GM18951 (cell line): ENCODE results near the gene TCF4.

Experiments
- POLR2A ChIP-seq: IDR thresholded peaks from 4 replicates; pipeline ENCODE4 v1.6.1; 2011; ENCODE audit warnings: mild to moderate bottlenecking; ENCODE audit not compliant: insufficient read length, insufficient read depth; ENCODE audit errors: extremely low read depth
- in situ Hi-C: fragments of 300-500 bp; cut with MboI; formaldehyde crosslinking; loops from one replicate; pipeline ENCODE4 v1.12.0; 2022; ENCODE audit warnings: low sequenced_read_pairs, mixed read lengths, inconsistent platforms; ENCODE audit not compliant: unreplicated experiment

TCF4 gene

DNA sequence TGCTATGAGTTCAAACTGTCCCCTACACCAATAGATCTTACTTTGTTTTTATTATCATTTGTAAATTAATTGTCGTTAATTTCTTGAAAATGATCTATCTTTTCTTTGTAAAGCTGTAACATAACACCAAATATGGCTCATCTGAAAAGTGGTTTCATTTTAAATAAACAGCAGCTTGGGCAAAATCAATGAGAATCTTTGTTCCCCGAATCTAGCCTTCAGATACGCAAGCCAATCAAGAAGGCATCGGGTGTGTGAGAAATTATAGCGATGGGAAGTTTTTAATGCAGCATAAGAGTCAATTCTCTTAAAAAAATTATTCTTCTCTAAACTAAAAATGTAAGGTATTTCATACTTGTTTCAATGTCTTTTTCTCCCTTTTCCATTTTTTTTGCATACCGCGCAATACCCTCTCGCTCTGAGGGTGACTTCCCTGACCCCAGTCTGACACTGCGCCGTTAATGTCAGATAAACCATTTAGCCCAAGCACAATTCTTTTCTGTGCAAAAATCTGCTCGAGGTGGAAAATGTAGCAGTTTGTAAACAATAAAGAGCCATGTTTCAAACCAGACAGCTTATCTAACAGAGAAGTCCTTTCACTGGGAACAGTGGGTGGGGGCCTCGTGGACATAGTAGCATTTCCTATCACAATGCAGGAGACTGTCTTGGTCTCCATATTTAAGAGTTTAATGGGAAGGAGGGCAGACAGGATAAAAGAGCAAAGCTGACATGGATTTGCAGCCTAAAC is 129.4 kb downstream of the TCF4 start:
- no peak for TF ChIP-seq POLR2A
- in situ Hi-C loops: no loop called here

DNA sequence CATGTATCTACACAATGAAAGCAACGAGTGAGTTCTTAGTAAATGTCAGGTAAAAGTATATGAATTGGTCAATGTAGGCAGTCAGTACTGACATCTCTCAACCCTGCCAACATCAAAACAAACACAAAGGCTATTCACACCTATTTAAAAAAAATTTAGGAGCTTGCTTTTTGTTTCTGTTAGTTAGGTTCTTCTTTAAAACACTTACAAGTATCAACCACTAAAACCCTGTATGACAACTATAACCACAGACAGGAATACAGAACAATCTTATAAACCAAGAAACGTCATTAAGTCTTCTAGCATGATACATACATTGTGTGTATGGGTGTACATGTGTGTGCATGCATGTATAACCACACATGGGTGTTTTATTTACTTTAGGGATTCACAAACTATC is 131.0 kb downstream of the TCF4 start:
- in situ Hi-C loops: no loop called here
- no peak for TF ChIP-seq POLR2A

DNA sequence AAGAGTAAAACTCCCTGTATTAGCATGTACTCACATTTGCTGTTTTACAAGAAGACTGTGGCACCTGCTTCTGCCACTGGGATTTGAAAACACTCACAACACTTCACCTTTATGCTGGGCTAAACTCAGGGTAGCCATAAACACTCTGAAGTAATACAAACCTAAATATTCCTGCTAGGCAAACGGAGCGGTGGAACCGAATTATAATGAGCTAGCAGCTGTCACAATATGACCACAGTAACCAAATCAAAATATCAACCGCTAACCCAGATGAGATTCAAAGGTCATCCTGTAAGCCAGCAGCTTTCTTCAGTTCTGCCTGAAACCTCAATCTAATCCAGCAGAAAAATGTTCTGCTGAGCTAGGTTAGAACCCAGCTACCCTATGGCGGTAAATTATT is 132.1 kb downstream of the TCF4 start:
- in situ Hi-C loops: no loop called here
- TF ChIP-seq POLR2A: no peak

DNA sequence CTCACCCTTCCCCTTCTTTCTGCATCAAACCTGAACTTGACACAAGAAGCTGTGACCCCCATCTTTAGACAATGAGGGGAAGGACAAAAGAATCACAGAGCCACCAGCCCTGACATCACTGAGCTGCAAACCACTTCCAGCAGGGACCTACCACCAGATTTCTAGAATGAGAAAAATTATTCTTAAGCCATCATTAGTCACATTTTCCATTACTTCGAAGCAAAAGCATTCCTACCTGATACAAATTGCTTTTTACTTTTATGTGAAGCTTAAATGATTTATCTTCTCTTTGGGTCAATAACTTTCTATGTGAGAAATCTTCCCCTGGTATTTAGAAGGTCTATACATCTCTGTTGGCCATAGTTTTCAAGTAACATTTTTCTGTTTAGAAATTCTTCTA is 134.8 kb downstream of the TCF4 start:
- no peak for TF ChIP-seq POLR2A
- in situ Hi-C loops: no loop called here

DNA sequence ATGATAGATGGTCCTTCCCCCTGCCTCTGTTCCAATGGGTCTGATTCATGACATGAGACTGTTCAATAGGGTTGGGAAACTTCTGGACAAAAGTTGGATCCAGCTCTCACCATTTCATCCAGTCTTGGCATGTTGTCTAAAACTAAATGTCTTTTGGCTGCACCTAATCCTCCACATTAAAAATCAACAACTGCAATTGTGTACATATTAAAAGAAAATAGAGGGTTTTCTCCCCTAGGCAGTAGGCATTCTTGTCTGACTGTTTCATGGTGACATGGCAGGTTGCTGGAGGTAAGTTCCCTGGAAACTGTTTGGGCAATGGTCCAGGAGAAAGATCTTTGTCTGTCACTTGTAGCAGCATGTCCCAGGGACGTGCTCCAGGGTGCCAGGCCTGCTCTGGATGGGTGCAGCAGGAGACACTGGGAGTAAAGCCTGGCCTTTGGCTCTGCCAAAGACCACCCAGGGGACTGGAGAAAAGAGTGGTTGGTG is 135.8 kb downstream of the TCF4 start:
- in situ Hi-C loops: no loop called here
- no peak for TF ChIP-seq POLR2A

DNA sequence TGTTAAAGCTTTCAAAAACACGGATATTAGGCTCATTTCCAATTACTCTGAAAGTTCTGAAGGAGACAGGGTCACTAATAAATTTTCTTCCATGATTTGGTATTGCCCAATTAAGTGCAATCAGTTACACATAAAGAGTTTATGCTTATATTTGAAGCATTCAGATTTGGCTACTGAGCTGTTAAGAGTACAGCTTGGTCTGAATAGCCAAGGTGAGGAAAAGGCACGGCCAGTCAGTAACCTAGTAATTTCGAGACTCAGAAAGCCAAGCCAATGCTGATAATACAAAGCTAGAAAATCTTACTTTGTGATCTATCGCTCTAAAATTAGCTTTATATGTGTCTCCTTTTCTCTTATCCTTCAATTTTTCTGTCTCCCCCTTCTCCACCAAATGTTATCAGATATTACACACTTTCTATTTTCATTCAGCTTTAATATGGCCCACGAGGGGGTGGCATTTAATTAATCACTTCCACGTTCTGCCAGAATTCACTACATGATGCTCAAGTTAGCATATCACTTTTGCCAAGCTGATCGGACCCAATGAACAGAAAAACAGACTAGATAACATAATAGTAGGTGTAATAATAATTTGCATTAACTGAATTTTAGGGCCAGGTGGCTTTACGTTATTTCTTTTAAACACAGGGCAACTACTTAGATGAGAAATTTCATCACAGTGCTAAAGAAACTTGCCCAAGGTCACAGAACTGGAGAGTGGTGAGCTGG is 138.4 kb downstream of the TCF4 start:
- in situ Hi-C loops: no loop called here
- no peak for TF ChIP-seq POLR2A

DNA sequence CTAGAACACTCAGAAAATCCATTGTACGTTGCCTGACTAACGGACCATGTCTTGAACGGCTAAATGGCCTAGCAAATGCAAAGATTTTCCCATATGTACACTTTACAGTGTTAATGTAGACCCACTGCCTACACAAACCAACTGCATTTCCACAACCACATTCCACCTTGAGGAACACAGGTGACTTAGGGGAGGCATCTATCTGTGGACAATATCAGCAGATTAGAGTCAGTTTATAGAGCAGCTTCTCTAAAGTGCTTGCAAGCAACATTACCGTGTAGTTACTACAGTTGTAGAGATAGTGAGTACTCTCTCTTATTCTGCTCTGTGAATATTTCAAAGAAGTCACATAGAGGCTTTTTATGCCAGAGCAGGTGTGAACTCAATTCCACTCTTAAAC is 139.6 kb downstream of the TCF4 start:
- TF ChIP-seq POLR2A: no peak
- in situ Hi-C loops: no loop called here

DNA sequence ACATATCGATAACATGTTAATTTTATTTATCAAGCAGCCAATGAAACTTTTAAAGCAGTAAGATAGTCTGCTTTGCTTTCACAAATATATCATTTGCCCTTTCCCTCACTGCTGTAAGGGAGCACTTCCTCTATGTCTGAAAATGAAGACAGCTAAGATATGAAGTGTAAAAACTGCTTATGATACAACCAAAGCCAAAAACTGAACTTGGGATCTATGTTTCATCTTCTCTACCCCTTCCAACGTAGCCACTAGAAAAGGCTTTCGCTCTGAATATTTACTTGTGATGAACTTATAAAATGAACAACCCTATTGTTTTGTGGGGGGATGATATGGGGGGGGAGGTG is 140.3 kb downstream of the TCF4 start:
- in situ Hi-C loops: no loop called here
- TF ChIP-seq POLR2A: no peak

DNA sequence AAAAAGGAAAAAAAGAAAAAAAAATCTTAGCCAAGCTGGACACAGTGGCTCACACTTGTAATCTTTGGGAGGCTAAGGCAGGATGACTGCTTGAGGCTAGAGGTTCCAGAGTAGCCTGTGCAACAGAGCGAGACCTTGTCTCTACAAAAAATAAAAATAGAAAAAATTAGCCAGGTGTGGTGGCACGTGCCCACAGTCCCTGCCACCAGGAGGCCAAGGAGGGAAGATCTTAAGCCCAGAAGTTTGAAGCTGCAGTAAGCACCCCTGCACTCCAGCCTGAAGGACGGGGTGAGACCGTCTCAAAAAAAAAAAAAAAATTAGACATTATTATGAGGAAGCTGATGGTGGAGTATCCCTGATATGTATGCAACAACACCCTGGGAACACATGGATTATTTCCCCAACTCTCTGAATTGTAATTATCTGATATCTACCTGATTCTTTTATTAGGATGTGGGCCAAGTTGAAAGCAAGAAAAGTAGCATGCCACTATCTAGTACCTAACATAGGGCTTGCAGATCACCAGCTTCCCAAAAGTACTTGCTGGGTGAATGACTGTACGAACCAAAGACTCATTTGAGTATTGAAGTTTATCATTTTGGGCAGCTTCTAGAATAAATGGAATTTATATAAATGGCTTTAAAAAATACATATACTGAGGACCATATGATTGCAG is 140.9 kb downstream of the TCF4 start:
- in situ Hi-C loops: no loop called here
- TF ChIP-seq POLR2A: no peak

DNA sequence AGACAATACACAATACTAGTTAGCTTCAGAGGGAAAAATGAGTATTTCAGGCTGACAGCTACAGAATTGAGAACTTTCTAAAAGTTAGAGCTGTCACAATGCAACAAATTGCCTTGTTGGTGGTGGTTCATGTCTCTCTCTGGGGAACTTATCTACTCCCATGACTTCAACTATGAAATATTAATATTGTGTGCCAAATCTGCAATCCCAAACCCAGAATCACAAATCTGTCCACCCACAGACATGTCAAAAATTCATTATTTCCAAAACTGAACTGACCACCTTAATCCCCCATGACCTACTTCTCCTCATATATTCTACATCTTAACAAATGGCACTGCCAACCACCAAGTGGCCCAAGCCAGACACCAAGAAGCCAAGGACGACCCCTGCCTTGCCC is 143.5 kb downstream of the TCF4 start:
- in situ Hi-C loops: no loop called here
- no peak for TF ChIP-seq POLR2A

DNA sequence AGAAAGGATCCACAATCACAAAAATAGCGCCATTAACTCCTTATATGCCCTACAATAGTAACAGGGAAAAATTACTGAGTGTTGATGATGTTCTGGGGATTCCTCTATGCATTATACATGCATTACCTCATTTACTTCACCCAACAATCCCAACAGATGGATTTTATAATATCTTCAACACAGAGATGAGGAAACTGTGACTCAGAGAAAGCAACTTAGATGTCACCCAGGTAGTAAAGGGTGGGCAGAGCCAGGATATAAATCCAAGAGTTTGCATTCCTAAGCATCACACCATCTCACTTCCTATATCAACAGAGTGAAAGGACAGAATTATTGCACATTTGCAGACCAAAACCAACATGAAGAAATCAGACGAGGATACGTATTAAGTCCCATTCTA is 144.2 kb downstream of the TCF4 start:
- in situ Hi-C loops: no loop called here
- no peak for TF ChIP-seq POLR2A

DNA sequence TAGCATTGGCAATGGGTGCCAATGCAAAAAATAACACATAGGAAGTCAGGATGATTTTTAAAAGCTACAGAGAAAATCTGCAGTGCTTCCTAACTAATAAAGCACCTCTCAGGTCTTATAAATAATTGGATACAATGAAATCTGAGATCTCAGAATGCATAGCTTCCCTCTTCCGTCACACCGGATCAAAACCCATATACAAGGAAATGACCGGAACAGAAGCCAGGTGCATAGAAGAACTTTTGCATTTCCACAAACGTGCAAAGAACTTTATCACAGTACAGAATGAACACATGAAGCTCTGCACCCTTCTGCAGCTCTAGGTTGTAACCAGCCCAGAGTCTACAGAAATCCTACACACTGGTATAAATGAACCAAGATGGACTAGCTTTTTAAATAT is 145.4 kb downstream of the TCF4 start:
- TF ChIP-seq POLR2A: no peak
- in situ Hi-C loops: no loop called here

DNA sequence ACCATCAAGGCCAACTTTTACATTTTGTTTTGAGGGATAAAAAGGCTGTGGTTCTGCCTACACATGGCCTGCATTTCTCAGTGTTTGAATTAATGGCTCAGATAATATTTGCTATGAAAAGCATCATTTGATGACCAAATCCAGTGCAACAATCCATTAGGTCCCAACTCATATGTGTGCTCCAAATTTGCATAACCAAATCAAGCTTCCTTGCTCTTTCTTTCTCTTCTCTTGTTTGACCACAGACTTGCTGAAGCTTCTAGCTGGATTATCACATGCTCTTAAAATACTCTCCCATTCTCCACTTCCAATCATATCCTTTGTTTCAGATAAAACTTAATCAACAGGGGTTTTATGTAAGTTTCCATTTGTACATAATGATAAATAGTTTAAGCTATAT is 147.0 kb downstream of the TCF4 start:
- in situ Hi-C loops: no loop called here
- no peak for TF ChIP-seq POLR2A

DNA sequence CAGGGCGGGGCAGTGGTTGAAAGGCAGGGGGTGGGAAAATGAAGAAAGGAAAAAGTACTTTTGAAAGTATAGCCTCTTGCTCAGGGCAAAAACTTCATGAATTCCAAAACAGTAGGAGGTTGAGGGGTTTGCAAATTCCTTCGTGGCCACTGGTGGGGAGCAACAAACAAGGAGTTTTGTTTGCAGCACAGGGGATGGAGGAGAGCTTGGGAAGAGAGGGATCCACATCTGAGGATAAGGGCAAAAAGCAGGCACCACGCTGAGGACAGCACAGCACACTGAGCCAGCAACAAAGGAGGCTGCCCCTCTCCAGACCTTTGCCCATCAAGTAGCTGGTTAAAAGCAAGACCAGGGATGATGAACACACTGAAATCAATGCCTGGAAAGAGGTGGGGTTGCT is 148.9 kb downstream of the TCF4 start:
- TF ChIP-seq POLR2A: no peak
- in situ Hi-C loops: no loop called here
